NCI-H345 (cell line): ENCODE data around the gene JPT1.

Experiments
- DNase-seq: peaks from one replicate; lab custom pipeline; 2025; lab: John Stamatoyannopoulos, UW

JPT1 gene

GRCh38 chr17:75103601-75104554 lies 50.4 kb downstream of the JPT1 start:
- no peak for DNase-seq

GRCh38 chr17:75102385-75102821 lies 51.9 kb downstream of the JPT1 start:
- peak; percentile 38 for DNase-seq

GRCh38 chr17:75099881-75100595 lies 54.3 kb downstream of the JPT1 start:
- no peak for DNase-seq

- DNase-seq, result no peak
Observed at GRCh38 chr17:75098861-75099260, 55.5 kb downstream of the JPT1 start.

GRCh38 chr17:75097865-75098264 lies 56.4 kb downstream of the JPT1 start:
- DNase-seq, result no peak

- DNase-seq, result no peak
Observed at GRCh38 chr17:75096082-75096625, 58.2 kb downstream of the JPT1 start.

- no peak for DNase-seq
Observed at GRCh38 chr17:75094871-75095399, 59.4 kb downstream of the JPT1 start.

GRCh38 chr17:75093548-75094158 lies 60.7 kb downstream of the JPT1 start:
- DNase-seq, result no peak

- DNase-seq, result no peak
Observed at GRCh38 chr17:75091855-75092327, 62.4 kb downstream of the JPT1 start.

GRCh38 chr17:75090871-75091854 lies 63.1 kb downstream of the JPT1 start:
- DNase-seq, result no peak

GRCh38 chr17:75088465-75089417 lies 65.6 kb downstream of the JPT1 start:
- DNase-seq, result no peak

GRCh38 chr17:75087558-75088453 lies 66.5 kb downstream of the JPT1 start, which contains the start of gene SLC16A5:
Gene SLC16A5 (plus strand): TSS chr17:75087954. CDS start chr17:75093637, 5,683 bp downstream.
- no peak for DNase-seq

GRCh38 chr17:75087182-75087557 lies 67.1 kb downstream of the JPT1 start:
- DNase-seq, result no peak

- no peak for DNase-seq
Observed at GRCh38 chr17:75086496-75087181, 67.7 kb downstream of the JPT1 start.
